HEK293 (cell line): ENCODE data around the gene PRDX2.

Source experiments
- BCL11B ChIP-seq: fragments of 450-650 bp; formaldehyde crosslinking; IDR thresholded peaks from 2 replicates; pipeline ENCODE4 v1.5.1; 2016; ENCODE audit warnings: low read depth, missing biosample characterization, missing genetic modification characterization
- KLF16 ChIP-seq: fragments of 450-650 bp; formaldehyde crosslinking; IDR thresholded peaks from 2 replicates; pipeline ENCODE4 v1.5.1; 2017; ENCODE audit warnings: missing biosample characterization, missing genetic modification characterization
- OVOL3 ChIP-seq: fragments of 450-650 bp; formaldehyde crosslinking; IDR thresholded peaks from 2 replicates; pipeline ENCODE4 v1.5.1; 2016; ENCODE audit warnings: missing biosample characterization, missing genetic modification characterization
- ZBTB7A ChIP-seq: fragments of 450-650 bp; formaldehyde crosslinking; IDR thresholded peaks from 2 replicates; pipeline ENCODE4 v1.5.1; 2016; ENCODE audit warnings: low read depth, missing biosample characterization, missing genetic modification characterization
- ZFHX2 ChIP-seq: fragments of 450-650 bp; formaldehyde crosslinking; conservative IDR thresholded peaks from 2 replicates; pipeline ENCODE4 v1.5.1; 2016; ENCODE audit warnings: missing biosample characterization, missing genetic modification characterization
- ZNF274 ChIP-seq, 2 experiments: fragments of 200-500 bp in 1 of 2; fragments of 450-650 bp in 1 of 2; sonication (Bioruptor generic) in 1 of 2; formaldehyde crosslinking in 1 of 2; IDR thresholded peaks; 2 replicates each; pipeline versions ENCODE4 v1.5.1 to v1.6.1; 2014 to 2016; ENCODE audit warnings: borderline replicate concordance in 1 of 2, inconsistent platforms in 1 of 2, low read length in 1 of 2, missing biosample characterization in 1 of 2, missing genetic modification characterization in 1 of 2
- ZNF521 ChIP-seq: fragments of 450-650 bp; formaldehyde crosslinking; IDR thresholded peaks from 2 replicates; pipeline ENCODE4 v1.5.1; 2017; ENCODE audit warnings: missing biosample characterization, mild to moderate bottlenecking, missing genetic modification characterization
- ZNF558 ChIP-seq: fragments of 450-650 bp; formaldehyde crosslinking; IDR thresholded peaks from 2 replicates; pipeline ENCODE4 v1.5.1; 2016; ENCODE audit warnings: missing biosample characterization, missing genetic modification characterization
- ZNF585B ChIP-seq: fragments of 450-650 bp; formaldehyde crosslinking; IDR thresholded peaks from 2 replicates; pipeline ENCODE4 v1.5.1; 2016; ENCODE audit warnings: missing biosample characterization, missing genetic modification characterization
- ZNF843 ChIP-seq: fragments of 450-650 bp; formaldehyde crosslinking; IDR thresholded peaks from 2 replicates; pipeline ENCODE4 v1.5.1; 2016; ENCODE audit warnings: missing biosample characterization, missing genetic modification characterization
- TF ChIP-seq, protein P1 (sequence below): fragments of 450-650 bp; formaldehyde crosslinking; IDR thresholded peaks from 2 replicates; pipeline ENCODE4 v1.5.0; 2017; ENCODE audit warnings: missing biosample characterization, missing genetic modification characterization, borderline replicate concordance
- TF ChIP-seq, protein P2 (sequence below): fragments of 450-650 bp; formaldehyde crosslinking; IDR thresholded peaks from 2 replicates; pipeline ENCODE4 v1.5.1; 2016; ENCODE audit warnings: missing biosample characterization, missing genetic modification characterization
- TF ChIP-seq, protein P3 (sequence below): fragments of 450-650 bp; formaldehyde crosslinking; IDR thresholded peaks from 2 replicates; pipeline ENCODE4 v1.5.1; 2016; ENCODE audit warnings: missing biosample characterization, missing genetic modification characterization
- TF ChIP-seq, protein P4 (sequence below): fragments of 450-650 bp; formaldehyde crosslinking; conservative IDR thresholded peaks from 2 replicates; pipeline ENCODE4 v1.5.1; 2016; ENCODE audit warnings: low read depth, missing biosample characterization, missing genetic modification characterization
- TF ChIP-seq, protein P5 (sequence below): fragments of 450-650 bp; formaldehyde crosslinking; IDR thresholded peaks from 2 replicates; pipeline ENCODE4 v1.5.1; 2016; ENCODE audit warnings: missing biosample characterization, missing genetic modification characterization, borderline replicate concordance
- TF ChIP-seq, protein P6 (sequence below): fragments of 450-650 bp; formaldehyde crosslinking; IDR thresholded peaks from 2 replicates; pipeline ENCODE4 v1.5.1; 2016; ENCODE audit warnings: missing biosample characterization, missing genetic modification characterization
- TF ChIP-seq, protein P7 (sequence below): fragments of 450-650 bp; formaldehyde crosslinking; IDR thresholded peaks from 2 replicates; pipeline ENCODE4 v1.5.1; 2016; ENCODE audit warnings: missing biosample characterization, missing genetic modification characterization

The PRDX2 gene

DNA sequence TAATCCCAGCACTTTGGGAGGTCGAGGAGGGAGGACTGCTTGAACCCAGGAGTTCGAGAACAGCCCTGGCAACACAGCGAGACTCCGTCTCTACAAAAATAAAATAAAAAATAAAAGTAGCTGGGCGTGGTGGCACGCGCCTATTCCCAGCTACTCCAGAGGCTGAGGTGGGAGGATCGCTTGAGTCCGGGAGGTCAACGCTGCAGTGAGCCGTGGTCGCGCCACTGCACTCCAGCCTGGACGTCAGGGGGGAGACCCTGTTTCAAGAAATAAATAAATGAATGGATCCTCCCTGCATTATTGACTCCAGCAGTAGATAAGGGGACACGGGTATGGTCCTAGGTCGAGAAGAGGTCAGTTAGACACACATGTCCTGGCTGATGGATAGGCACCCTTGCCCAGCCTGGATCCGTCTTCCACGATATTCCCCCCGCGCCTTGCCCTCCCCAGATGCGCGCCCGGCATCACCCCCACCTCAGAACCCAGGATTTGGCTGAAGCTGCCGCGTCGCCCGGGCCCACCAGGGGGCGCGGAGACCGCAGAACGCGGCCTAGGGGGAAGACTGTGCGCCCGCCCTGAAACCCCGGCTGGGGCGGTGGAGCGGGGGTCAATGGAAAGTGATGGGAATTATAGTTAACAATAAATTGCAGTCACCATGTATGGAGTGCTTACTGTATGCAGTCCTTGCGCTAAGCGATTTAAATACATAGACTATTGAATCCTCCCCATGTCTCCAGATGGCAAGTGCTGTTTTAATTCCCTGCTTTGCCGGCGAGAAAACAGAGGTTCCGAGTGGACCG is 24.2 kb downstream of the PRDX2 start (continued):
- TF ChIP-seq, protein P1, sequence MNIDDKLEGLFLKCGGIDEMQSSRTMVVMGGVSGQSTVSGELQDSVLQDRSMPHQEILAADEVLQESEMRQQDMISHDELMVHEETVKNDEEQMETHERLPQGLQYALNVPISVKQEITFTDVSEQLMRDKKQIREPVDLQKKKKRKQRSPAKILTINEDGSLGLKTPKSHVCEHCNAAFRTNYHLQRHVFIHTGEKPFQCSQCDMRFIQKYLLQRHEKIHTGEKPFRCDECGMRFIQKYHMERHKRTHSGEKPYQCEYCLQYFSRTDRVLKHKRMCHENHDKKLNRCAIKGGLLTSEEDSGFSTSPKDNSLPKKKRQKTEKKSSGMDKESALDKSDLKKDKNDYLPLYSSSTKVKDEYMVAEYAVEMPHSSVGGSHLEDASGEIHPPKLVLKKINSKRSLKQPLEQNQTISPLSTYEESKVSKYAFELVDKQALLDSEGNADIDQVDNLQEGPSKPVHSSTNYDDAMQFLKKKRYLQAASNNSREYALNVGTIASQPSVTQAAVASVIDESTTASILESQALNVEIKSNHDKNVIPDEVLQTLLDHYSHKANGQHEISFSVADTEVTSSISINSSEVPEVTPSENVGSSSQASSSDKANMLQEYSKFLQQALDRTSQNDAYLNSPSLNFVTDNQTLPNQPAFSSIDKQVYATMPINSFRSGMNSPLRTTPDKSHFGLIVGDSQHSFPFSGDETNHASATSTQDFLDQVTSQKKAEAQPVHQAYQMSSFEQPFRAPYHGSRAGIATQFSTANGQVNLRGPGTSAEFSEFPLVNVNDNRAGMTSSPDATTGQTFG (tag by site-specific recombination), result no peak
- TF ChIP-seq, protein P2, sequence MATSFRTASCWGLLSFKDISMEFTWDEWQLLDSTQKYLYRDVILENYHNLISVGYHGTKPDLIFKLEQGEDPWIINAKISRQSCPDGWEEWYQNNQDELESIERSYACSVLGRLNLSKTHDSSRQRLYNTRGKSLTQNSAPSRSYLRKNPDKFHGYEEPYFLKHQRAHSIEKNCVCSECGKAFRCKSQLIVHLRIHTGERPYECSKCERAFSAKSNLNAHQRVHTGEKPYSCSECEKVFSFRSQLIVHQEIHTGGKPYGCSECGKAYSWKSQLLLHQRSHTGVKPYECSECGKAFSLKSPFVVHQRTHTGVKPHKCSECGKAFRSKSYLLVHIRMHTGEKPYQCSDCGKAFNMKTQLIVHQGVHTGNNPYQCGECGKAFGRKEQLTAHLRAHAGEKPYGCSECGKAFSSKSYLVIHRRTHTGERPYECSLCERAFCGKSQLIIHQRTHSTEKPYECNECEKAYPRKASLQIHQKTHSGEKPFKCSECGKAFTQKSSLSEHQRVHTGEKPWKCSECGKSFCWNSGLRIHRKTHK, result no peak
- TF ChIP-seq ZFHX2 (tag by site-specific recombination) (no peak), BCL11B (tag by site-specific recombination) (no peak), KLF16 (tag by site-specific recombination) (no peak), ZNF585B (tag by site-specific recombination) (no peak), ZNF274 (IDR thresholded peaks at IDR 0.05; ENCODE audit: low read length) (no peak), ZNF274 (tag by site-specific recombination; IDR thresholded peaks at IDR 0.05; ENCODE audit: borderline replicate concordance) (no peak), OVOL3 (tag by site-specific recombination) (no peak), ZNF521 (tag by site-specific recombination) (no peak), ZNF843 (tag by site-specific recombination) (no peak), ZBTB7A (tag by site-specific recombination) (no peak), ZNF558 (tag by site-specific recombination) (no peak)
- TF ChIP-seq, protein P3, sequence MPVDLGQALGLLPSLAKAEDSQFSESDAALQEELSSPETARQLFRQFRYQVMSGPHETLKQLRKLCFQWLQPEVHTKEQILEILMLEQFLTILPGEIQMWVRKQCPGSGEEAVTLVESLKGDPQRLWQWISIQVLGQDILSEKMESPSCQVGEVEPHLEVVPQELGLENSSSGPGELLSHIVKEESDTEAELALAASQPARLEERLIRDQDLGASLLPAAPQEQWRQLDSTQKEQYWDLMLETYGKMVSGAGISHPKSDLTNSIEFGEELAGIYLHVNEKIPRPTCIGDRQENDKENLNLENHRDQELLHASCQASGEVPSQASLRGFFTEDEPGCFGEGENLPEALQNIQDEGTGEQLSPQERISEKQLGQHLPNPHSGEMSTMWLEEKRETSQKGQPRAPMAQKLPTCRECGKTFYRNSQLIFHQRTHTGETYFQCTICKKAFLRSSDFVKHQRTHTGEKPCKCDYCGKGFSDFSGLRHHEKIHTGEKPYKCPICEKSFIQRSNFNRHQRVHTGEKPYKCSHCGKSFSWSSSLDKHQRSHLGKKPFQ (tag by site-specific recombination), result no peak
- TF ChIP-seq, protein P4, sequence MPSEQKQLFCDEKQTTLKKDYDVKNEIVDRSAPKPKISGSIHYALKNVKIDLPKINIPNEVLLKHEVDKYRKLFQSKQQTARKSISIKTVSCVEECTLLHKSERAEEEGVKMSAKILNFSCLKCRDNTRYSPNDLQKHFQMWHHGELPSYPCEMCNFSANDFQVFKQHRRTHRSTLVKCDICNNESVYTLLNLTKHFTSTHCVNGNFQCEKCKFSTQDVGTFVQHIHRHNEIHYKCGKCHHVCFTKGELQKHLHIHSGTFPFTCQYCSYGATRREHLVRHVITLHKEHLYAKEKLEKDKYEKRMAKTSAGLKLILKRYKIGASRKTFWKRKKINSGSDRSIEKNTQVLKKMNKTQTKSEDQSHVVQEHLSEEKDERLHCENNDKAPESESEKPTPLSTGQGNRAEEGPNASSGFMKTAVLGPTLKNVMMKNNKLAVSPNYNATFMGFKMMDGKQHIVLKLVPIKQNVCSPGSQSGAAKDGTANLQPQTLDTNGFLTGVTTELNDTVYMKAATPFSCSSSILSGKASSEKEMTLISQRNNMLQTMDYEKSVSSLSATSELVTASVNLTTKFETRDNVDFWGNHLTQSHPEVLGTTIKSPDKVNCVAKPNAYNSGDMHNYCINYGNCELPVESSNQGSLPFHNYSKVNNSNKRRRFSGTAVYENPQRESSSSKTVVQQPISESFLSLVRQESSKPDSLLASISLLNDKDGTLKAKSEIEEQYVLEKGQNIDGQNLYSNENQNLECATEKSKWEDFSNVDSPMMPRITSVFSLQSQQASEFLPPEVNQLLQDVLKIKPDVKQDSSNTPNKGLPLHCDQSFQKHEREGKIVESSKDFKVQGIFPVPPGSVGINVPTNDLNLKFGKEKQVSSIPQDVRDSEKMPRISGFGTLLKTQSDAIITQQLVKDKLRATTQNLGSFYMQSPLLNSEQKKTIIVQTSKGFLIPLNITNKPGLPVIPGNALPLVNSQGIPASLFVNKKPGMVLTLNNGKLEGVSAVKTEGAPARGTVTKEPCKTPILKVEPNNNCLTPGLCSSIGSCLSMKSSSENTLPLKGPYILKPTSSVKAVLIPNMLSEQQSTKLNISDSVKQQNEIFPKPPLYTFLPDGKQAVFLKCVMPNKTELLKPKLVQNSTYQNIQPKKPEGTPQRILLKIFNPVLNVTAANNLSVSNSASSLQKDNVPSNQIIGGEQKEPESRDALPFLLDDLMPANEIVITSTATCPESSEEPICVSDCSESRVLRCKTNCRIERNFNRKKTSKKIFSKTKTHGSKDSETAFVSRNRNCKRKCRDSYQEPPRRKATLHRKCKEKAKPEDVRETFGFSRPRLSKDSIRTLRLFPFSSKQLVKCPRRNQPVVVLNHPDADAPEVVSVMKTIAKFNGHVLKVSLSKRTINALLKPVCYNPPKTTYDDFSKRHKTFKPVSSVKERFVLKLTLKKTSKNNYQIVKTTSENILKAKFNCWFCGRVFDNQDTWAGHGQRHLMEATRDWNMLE (tag by site-specific recombination), result no peak; the same call in 1 of the 2 replicates
- TF ChIP-seq, protein P5, sequence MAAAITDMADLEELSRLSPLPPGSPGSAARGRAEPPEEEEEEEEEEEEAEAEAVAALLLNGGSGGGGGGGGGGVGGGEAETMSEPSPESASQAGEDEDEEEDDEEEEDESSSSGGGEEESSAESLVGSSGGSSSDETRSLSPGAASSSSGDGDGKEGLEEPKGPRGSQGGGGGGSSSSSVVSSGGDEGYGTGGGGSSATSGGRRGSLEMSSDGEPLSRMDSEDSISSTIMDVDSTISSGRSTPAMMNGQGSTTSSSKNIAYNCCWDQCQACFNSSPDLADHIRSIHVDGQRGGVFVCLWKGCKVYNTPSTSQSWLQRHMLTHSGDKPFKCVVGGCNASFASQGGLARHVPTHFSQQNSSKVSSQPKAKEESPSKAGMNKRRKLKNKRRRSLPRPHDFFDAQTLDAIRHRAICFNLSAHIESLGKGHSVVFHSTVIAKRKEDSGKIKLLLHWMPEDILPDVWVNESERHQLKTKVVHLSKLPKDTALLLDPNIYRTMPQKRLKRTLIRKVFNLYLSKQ (tag by site-specific recombination), result no peak
- TF ChIP-seq, protein P6, sequence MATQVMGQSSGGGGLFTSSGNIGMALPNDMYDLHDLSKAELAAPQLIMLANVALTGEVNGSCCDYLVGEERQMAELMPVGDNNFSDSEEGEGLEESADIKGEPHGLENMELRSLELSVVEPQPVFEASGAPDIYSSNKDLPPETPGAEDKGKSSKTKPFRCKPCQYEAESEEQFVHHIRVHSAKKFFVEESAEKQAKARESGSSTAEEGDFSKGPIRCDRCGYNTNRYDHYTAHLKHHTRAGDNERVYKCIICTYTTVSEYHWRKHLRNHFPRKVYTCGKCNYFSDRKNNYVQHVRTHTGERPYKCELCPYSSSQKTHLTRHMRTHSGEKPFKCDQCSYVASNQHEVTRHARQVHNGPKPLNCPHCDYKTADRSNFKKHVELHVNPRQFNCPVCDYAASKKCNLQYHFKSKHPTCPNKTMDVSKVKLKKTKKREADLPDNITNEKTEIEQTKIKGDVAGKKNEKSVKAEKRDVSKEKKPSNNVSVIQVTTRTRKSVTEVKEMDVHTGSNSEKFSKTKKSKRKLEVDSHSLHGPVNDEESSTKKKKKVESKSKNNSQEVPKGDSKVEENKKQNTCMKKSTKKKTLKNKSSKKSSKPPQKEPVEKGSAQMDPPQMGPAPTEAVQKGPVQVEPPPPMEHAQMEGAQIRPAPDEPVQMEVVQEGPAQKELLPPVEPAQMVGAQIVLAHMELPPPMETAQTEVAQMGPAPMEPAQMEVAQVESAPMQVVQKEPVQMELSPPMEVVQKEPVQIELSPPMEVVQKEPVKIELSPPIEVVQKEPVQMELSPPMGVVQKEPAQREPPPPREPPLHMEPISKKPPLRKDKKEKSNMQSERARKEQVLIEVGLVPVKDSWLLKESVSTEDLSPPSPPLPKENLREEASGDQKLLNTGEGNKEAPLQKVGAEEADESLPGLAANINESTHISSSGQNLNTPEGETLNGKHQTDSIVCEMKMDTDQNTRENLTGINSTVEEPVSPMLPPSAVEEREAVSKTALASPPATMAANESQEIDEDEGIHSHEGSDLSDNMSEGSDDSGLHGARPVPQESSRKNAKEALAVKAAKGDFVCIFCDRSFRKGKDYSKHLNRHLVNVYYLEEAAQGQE, result no peak
- TF ChIP-seq, protein P7, sequence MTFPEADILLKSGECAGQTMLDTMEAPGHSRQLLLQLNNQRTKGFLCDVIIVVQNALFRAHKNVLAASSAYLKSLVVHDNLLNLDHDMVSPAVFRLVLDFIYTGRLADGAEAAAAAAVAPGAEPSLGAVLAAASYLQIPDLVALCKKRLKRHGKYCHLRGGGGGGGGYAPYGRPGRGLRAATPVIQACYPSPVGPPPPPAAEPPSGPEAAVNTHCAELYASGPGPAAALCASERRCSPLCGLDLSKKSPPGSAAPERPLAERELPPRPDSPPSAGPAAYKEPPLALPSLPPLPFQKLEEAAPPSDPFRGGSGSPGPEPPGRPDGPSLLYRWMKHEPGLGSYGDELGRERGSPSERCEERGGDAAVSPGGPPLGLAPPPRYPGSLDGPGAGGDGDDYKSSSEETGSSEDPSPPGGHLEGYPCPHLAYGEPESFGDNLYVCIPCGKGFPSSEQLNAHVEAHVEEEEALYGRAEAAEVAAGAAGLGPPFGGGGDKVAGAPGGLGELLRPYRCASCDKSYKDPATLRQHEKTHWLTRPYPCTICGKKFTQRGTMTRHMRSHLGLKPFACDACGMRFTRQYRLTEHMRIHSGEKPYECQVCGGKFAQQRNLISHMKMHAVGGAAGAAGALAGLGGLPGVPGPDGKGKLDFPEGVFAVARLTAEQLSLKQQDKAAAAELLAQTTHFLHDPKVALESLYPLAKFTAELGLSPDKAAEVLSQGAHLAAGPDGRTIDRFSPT (tag by site-specific recombination), result no peak; the same call in 1 of the 2 replicates
